Measurements from ENCODE around the gene ZNF697. TPM values are rescaled to one million over a fixed set of nuclear protein-coding genes. Genes with fewer than 3 reads are reported as not detected.
"Not testable (repeated sequence)": the region's sequence is repeated elsewhere in the genome, so short reads cannot be mapped to it uniquely, and the experiment has no call there.

Gene ZNF697
- total RNA-seq, 4 donors from 2014 or later = 2.6 to 8.1 (median 3.7) TPM

GRCh38 chr1:119603695-119604094, 44.4 kb downstream of the ZNF697 start:
- 82% methylated on average over 6 of the region's 6 CpGs for WGBS
- no peak for DNase-seq (ENCODE audit: low spot score in 2 of 2)
- Histone ChIP-seq H3K36me3 (no peaks in the 10 kb centered on the region), H3K4me1 (peaks cover 18% of the 10 kb centered on the region), H3K27me3 (no peaks in the 10 kb centered on the region), H3K9me3 (no peaks in the 10 kb centered on the region), H3K27ac (no peak overlapping the region), H3K4me3 (no peak overlapping the region)
- TF ChIP-seq CTCF (IDR thresholded peaks at IDR 0.05) (no peak), POLR2AphosphoS5 (IDR thresholded peaks at IDR 0.05) (no peak), POLR2A (IDR thresholded peaks at IDR 0.05) (no peak), EP300 (IDR thresholded peaks at IDR 0.05) (no peak)

GRCh38 chr1:119603241-119603640, 44.8 kb downstream of the ZNF697 start:
- DNase-seq (ENCODE audit: low spot score in 2 of 2) = not testable (repeated sequence)
- 91% methylated on average over 3 of the region's 3 CpGs for WGBS

GRCh38 chr1:119602789-119603188, 45.3 kb downstream of the ZNF697 start:
- 71% methylated on average over 3 of the region's 3 CpGs for WGBS
- not testable (repeated sequence) for H3K4me3 ChIP-seq; H3K27ac ChIP-seq; H3K36me3 ChIP-seq; H3K27me3 ChIP-seq; H3K9me3 ChIP-seq; DNase-seq (ENCODE audit: low spot score in 2 of 2)
- H3K4me1 ChIP-seq = peaks cover 18% of the 10 kb centered on the region

More at GRCh38 chr1:119603241-119603640, 44.8 kb downstream of the ZNF697 start:
- H3K27ac ChIP-seq, H3K27me3 ChIP-seq, H3K4me3 ChIP-seq, H3K36me3 ChIP-seq, H3K9me3 ChIP-seq: not testable (repeated sequence)
- H3K4me1 ChIP-seq = peaks cover 18% of the 10 kb centered on the region

GRCh38 chr1:119602169-119602568, 45.9 kb downstream of the ZNF697 start:
- Histone ChIP-seq H3K36me3 (no peaks in the 10 kb centered on the region), H3K27me3 (no peaks in the 10 kb centered on the region), H3K27ac (no peak overlapping the region), H3K4me1 (peaks cover 18% of the 10 kb centered on the region), H3K9me3 (no peaks in the 10 kb centered on the region), H3K4me3 (no peak overlapping the region)
- TF ChIP-seq POLR2AphosphoS5 (IDR thresholded peaks at IDR 0.05) = no peak
- DNase-seq (ENCODE audit: low spot score in 2 of 2) = no peak
- 82% methylated on average over 2 of the region's 2 CpGs for WGBS

- DNase-seq (ENCODE audit: low spot score in 2 of 2) = no peak
- peaks cover 10% of the 10 kb centered on the region for H3K4me1 ChIP-seq
- H3K4me3 ChIP-seq = no peak overlapping the region
- WGBS = 77% methylated on average over 1 of the region's 1 CpG
- H3K36me3 ChIP-seq = no peaks in the 10 kb centered on the region
- H3K27me3 ChIP-seq = no peaks in the 10 kb centered on the region
- TF ChIP-seq POLR2A (IDR thresholded peaks at IDR 0.05) (no peak), EP300 (IDR thresholded peaks at IDR 0.05) (no peak), POLR2AphosphoS5 (IDR thresholded peaks at IDR 0.05) (no peak), CTCF (IDR thresholded peaks at IDR 0.05) (no peak)
- no peak overlapping the region for H3K27ac ChIP-seq
- no peaks in the 10 kb centered on the region for H3K9me3 ChIP-seq
Measured at GRCh38 chr1:119600976-119601375, 47.1 kb downstream of the ZNF697 start.

- 97% methylated on average over 4 of the region's 4 CpGs for WGBS
- TF ChIP-seq POLR2AphosphoS5 (IDR thresholded peaks at IDR 0.05) (no peak), CTCF (IDR thresholded peaks at IDR 0.05) (no peak), EP300 (IDR thresholded peaks at IDR 0.05) (no peak), POLR2A (IDR thresholded peaks at IDR 0.05) (no peak)
- Histone ChIP-seq H3K4me1 (peaks cover 6% of the 10 kb centered on the region), H3K4me3 (no peak overlapping the region), H3K27me3 (no peaks in the 10 kb centered on the region), H3K36me3 (no peaks in the 10 kb centered on the region), H3K27ac (no peak overlapping the region), H3K9me3 (no peaks in the 10 kb centered on the region)
- DNase-seq (ENCODE audit: low spot score in 2 of 2) = no peak
Measured at GRCh38 chr1:119600561-119600960, 47.5 kb downstream of the ZNF697 start.

- TF ChIP-seq EP300 (IDR thresholded peaks at IDR 0.05) = no peak
- no peak for TF ChIP-seq CTCF (IDR thresholded peaks at IDR 0.05)
- no peak for TF ChIP-seq POLR2A (IDR thresholded peaks at IDR 0.05)
- TF ChIP-seq POLR2AphosphoS5 (IDR thresholded peaks at IDR 0.05) = no peak
- no peaks in the 10 kb centered on the region for H3K4me1 ChIP-seq
- H3K4me3 ChIP-seq = no peak overlapping the region
- 77% methylated on average over 2 of the region's 2 CpGs for WGBS
- H3K27me3 ChIP-seq = no peaks in the 10 kb centered on the region
- H3K27ac ChIP-seq = no peak overlapping the region
- no peak for DNase-seq (ENCODE audit: low spot score in 2 of 2)
- H3K9me3 ChIP-seq = no peaks in the 10 kb centered on the region
- H3K36me3 ChIP-seq = no peaks in the 10 kb centered on the region
Measured at GRCh38 chr1:119595606-119596005, 52.5 kb downstream of the ZNF697 start.
